NT2/D1 (cell line): ENCODE results near the gene COL5A2.

ENCODE experiments used
- SUZ12 ChIP-seq: IDR thresholded peaks from 2 replicates; pipeline ENCODE4 v1.6.1; 2011; ENCODE audit not compliant: insufficient read length, insufficient read depth; ENCODE audit errors: extremely low read depth
- YY1 ChIP-seq: IDR thresholded peaks from 2 replicates; pipeline ENCODE4 v1.6.1; 2011; ENCODE audit not compliant: insufficient read length, insufficient read depth
- ZNF274 ChIP-seq: IDR thresholded peaks from 2 replicates; pipeline ENCODE4 v1.6.1; 2011; ENCODE audit warnings: mild to moderate bottlenecking, low read depth, low read length

- TF ChIP-seq ZNF274: no peak
- TF ChIP-seq YY1: no peak
- TF ChIP-seq SUZ12: no peak
Observed at GRCh38 chr2:189176516-189176915, 3.0 kb downstream of the COL5A2 start.
